Upper lobe of left lung (tissue), 6 donors: Measurements from ENCODE around the gene KIF21A. TPM values are rescaled to one million over a fixed set of nuclear protein-coding genes. Genes with fewer than 3 reads are reported as not detected.

Experiments used
- ATAC-seq, 2 donors: fragments of 200-7000 bp; cut with Tn5 transposase; one replicate each; pipeline ENCODE4 v1.9.1; 2022; ENCODE audit warnings: mild to moderate bottlenecking in 2 of 2, moderate library complexity in 2 of 2; ENCODE audit not compliant: low FRiP score in 2 of 2
- DNase-seq, 2 donors: peaks; one replicate each; pipeline ENCODE4 v3.0.0-alpha.2; 2019 to 2020
- H3K27ac ChIP-seq, 4 donors: fragments of 200-600 bp; sonication (generic); one replicate each; pipeline ENCODE4 v1.5.1; 2016 to 2019
- H3K27me3 ChIP-seq, 4 donors: fragments of 200-600 bp; sonication (generic); one replicate each; pipeline ENCODE4 v1.5.1; 2017 to 2019
- H3K36me3 ChIP-seq, 4 donors: fragments of 200-600 bp; sonication (generic); one replicate each; pipeline ENCODE4 v1.5.1; 2016 to 2019
- H3K4me1 ChIP-seq, 4 donors: fragments of 200-600 bp; sonication (generic); one replicate each; pipeline ENCODE4 v1.5.1; 2018 to 2019
- H3K4me3 ChIP-seq, 4 donors: fragments of 200-600 bp; sonication (generic); one replicate each; pipeline ENCODE4 v1.5.1; 2017 to 2019; ENCODE audit warnings: mild to moderate bottlenecking in 2 of 4, moderate library complexity in 1 of 4
- H3K9me3 ChIP-seq, 4 donors: fragments of 200-600 bp; sonication (generic); one replicate each; pipeline ENCODE4 v1.5.1; 2018 to 2019
- EP300 ChIP-seq, 4 donors: sonication (generic); formaldehyde crosslinking; IDR thresholded peaks; one replicate each; pipeline ENCODE4 v1.5.1; 2017; ENCODE audit warnings: antibody characterized with exemption in 4 of 4, control low read depth in 2 of 4
- POLR2A ChIP-seq, 4 donors: fragments of 450-650 bp; IDR thresholded peaks; one replicate each; pipeline ENCODE4 v1.5.1; 2016 to 2017; ENCODE audit warnings: antibody characterized with exemption in 4 of 4, mild to moderate bottlenecking in 2 of 4
- POLR2AphosphoS5 ChIP-seq, 2 donors: sonication (generic); formaldehyde crosslinking; IDR thresholded peaks; one replicate each; pipeline ENCODE4 v1.5.1; 2017; ENCODE audit warnings: antibody characterized with exemption in 2 of 2
- WGBS, 2 donors: methylation state at CpG; one replicate each; pipeline ENCODE4 v1.1.5; 2017 to 2018; 5-methylcytosine and 5-hydroxymethylcytosine counted together
- total RNA-seq, 6 donors: library from RNA; depleted of rRNA in 4 of 6; stranded (reverse); fragments of >200 nt in 4 of 6; gene quantifications; one replicate each; pipeline versions ENCODE4 v1.1.0 to v1.2.1, GENCODE V29; 2016 to 2021
- TF ChIP-seq, protein P1 (sequence below), 6 experiments: fragments of 450-650 bp in 4 of 6; fragments of 200-600 bp in 2 of 6; sonication (generic) in 2 of 6; IDR thresholded peaks; one replicate each; pipeline ENCODE4 v1.5.1; 2016 to 2019; ENCODE audit warnings: antibody characterized with exemption in 6 of 6
- donor health status: DM: no; HTN: no; CAD: no; lungs with moderate emphysema.
- donor health status: DM: no; HTN: yes; CAD: no; lungs with severe emphysema.

KIF21A gene
- total RNA-seq, 6 donors from 2014 or later, result 6.6 to 89.3 (median 18.3) TPM

DNA sequence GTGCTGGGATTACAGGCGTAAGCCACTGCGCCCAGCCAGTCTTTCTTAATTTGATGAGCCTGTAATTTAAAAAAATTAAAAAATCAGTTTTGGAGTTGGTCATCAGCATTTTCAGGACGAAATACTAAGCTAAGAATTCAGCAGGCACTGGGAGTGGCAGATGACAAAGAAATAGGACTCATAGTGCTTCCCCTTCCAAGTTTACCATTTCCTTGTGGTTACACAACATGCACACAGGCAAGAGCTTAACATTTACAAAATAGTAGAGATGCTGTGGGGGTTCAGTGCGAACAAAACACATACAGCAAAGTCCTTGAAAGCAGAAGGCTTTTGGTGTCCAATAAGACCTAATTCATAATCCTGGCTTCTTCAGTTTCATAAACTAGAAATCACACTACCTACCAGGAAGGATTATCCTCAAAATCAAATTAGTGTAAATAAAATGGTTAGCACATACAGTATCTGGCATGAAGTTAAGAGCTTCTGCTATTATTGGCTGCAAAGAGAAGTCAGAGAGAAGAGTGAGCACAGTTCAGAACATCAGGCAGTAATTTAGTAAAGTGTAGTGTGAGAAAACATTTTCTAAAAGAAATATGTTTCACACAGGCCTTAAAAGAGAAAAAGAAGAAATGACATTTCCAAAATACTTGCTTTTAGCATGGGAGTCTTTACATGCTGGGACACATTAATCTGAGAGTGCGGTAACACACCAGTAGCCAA lies 22.2 kb upstream of the KIF21A start:
- ATAC-seq (no peak), DNase-seq (no peak)
- Histone ChIP-seq H3K27me3 (no peaks in the 10 kb centered on the region), H3K9me3 (no peaks in the 10 kb centered on the region), H3K27ac (no peak overlapping the region), H3K36me3 (no peaks in the 10 kb centered on the region), H3K4me3 (no peak overlapping the region), H3K4me1 (no peaks in the 10 kb centered on the region)
- WGBS, 2 donors, result 70% methylated on average over 5 of the region's 5 CpGs
- TF ChIP-seq POLR2AphosphoS5 (IDR thresholded peaks at IDR 0.05) (no peak), POLR2A (IDR thresholded peaks at IDR 0.05) (no peak), EP300 (IDR thresholded peaks at IDR 0.05) (no peak)
- TF ChIP-seq, protein P1, sequence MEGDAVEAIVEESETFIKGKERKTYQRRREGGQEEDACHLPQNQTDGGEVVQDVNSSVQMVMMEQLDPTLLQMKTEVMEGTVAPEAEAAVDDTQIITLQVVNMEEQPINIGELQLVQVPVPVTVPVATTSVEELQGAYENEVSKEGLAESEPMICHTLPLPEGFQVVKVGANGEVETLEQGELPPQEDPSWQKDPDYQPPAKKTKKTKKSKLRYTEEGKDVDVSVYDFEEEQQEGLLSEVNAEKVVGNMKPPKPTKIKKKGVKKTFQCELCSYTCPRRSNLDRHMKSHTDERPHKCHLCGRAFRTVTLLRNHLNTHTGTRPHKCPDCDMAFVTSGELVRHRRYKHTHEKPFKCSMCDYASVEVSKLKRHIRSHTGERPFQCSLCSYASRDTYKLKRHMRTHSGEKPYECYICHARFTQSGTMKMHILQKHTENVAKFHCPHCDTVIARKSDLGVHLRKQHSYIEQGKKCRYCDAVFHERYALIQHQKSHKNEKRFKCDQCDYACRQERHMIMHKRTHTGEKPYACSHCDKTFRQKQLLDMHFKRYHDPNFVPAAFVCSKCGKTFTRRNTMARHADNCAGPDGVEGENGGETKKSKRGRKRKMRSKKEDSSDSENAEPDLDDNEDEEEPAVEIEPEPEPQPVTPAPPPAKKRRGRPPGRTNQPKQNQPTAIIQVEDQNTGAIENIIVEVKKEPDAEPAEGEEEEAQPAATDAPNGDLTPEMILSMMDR (IDR thresholded peaks at IDR 0.05), result no peak

- Histone ChIP-seq H3K36me3 (no peaks in the 10 kb centered on the region), H3K27ac (no peak overlapping the region), H3K4me3 (no peak overlapping the region), H3K9me3 (no peaks in the 10 kb centered on the region), H3K4me1 (no peaks in the 10 kb centered on the region), H3K27me3 (no peaks in the 10 kb centered on the region)
- TF ChIP-seq, protein P1 (IDR thresholded peaks at IDR 0.05), result no peak
- ATAC-seq, result no peak
- 84 to 92% methylated on average over 1 of the region's 1 CpG for WGBS, 2 donors
- DNase-seq, result no peak
Observed at GRCh38 chr12:39461059-39461458, 18.1 kb upstream of the KIF21A start.

- ATAC-seq, result no peak
- WGBS, 2 donors, result 77 to 84% methylated on average over 7 of the region's 7 CpGs
- TF ChIP-seq, protein P1 (IDR thresholded peaks at IDR 0.05), result no peak
- no peak for TF ChIP-seq EP300 (IDR thresholded peaks at IDR 0.05)
- no peak for TF ChIP-seq POLR2AphosphoS5 (IDR thresholded peaks at IDR 0.05)
- TF ChIP-seq POLR2A (IDR thresholded peaks at IDR 0.05), result no peak
- Histone ChIP-seq H3K4me3 (no peak overlapping the region), H3K36me3 (no peaks in the 10 kb centered on the region), H3K27me3 (no peaks in the 10 kb centered on the region), H3K4me1 (no peaks in the 10 kb centered on the region), H3K9me3 (no peaks in the 10 kb centered on the region), H3K27ac (no peak overlapping the region)
- DNase-seq, result no peak
Observed at GRCh38 chr12:39459027-39459434, 16.1 kb upstream of the KIF21A start.

DNA sequence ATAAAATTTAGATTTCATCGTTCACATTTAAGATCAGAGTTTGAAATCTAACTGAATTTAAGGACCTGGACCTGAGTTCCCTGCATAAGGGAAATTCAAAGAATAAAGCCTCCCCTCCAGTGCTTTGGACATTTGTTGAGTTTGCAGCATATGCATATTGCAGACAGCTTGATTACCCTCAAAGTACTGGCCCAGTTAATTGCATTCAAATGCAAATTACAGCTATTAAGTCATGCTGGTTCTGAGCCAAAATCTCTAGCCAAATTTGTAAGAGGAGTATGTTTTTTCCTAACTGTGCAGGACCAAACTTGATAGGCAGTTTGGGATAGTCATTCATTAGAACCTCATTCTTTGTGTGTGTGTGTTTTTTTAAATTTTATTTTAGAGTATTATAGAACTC lies 9.1 kb upstream of the KIF21A start:
- H3K36me3 ChIP-seq, result no peaks in the 10 kb centered on the region
- no peaks in the 10 kb centered on the region for H3K9me3 ChIP-seq
- H3K4me1 ChIP-seq, result no peaks in the 10 kb centered on the region
- 14 to 16% methylated on average over 1 of the region's 1 CpG for WGBS, 2 donors
- no peak overlapping the region for H3K27ac ChIP-seq
- ATAC-seq (no peak), DNase-seq (no peak)
- TF ChIP-seq EP300 (IDR thresholded peaks at IDR 0.05) (no peak), POLR2AphosphoS5 (IDR thresholded peaks at IDR 0.05) (no peak), POLR2A (IDR thresholded peaks at IDR 0.05) (no peak)
- TF ChIP-seq, protein P1 (IDR thresholded peaks at IDR 0.05), result no peak
- no peak overlapping the region for H3K4me3 ChIP-seq
- no peaks in the 10 kb centered on the region for H3K27me3 ChIP-seq

DNA sequence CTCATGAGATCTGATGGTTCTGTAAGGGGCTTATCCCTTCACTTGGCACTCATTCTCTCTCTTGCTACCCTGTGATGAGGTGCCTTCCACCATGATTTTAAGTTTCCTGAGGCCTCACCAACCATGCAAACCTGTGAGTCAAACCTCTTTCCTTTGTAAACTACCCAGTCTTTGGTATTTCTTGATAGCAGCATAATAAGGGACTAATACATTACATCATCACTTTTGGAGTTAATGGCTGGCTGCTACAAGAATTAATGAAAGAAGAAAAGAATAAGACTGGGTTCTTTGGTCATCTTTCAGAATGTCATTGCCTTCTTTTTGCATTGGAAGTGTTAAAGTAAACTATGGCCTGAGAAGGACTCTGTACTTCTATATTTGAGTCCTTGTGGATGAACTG lies 5.1 kb upstream of the KIF21A start:
- Histone ChIP-seq H3K27me3 (peaks cover 0 to 4% (median 0%) of the 10 kb centered on the region in 4 donors), H3K27ac (no peak overlapping the region), H3K4me3 (no peak overlapping the region), H3K4me1 (peaks cover 5 to 12% (median 6%) of the 10 kb centered on the region in 4 donors), H3K9me3 (no peaks in the 10 kb centered on the region), H3K36me3 (no peaks in the 10 kb centered on the region)
- no peak for ATAC-seq
- DNase-seq, result no peak
- TF ChIP-seq, protein P1 (IDR thresholded peaks at IDR 0.05), result no peak
- no peak for TF ChIP-seq EP300 (IDR thresholded peaks at IDR 0.05)
- no peak for TF ChIP-seq POLR2A (IDR thresholded peaks at IDR 0.05)
- no peak for TF ChIP-seq POLR2AphosphoS5 (IDR thresholded peaks at IDR 0.05)
